Activated naive CD8-positive, alpha-beta T cell treated with anti-CD3 and anti-CD28 coated beads, Interleukin-2, amount 10 ng/mL, durations not matched to agents 7 days and 5 days (primary cell): ENCODE measurements around the gene B3GNT5. TPM values are rescaled to one million over a fixed set of nuclear protein-coding genes. Genes with fewer than 3 reads are reported as not detected.

Experiments used
- ATAC-seq: fragments of 150-1000 bp; cut with Tn5 transposase; one replicate; pipeline ENCODE4 v1.10.0; 2021; ENCODE audit warnings: low read depth, moderate library complexity
- POLR2A ChIA-PET: fragments of 350-600 bp; sonication (Branson Sonifier 250); formaldehyde crosslinking; loops from one replicate; lab custom pipeline; 2021; ENCODE audit warnings: antibody characterized with exemption; lab: Charles Lee
- DNase-seq: peaks from one replicate; pipeline ENCODE4 v3.0.0; 2021
- H3K27ac Mint-ChIP-seq: one replicate; pipeline ENCODE4 v1.8.0; 2022; ENCODE audit warnings: mild to moderate bottlenecking, mixed read lengths
- H3K27me3 Mint-ChIP-seq: one replicate; pipeline ENCODE4 v1.8.0; 2022; ENCODE audit warnings: mild to moderate bottlenecking, moderate library complexity, mixed read lengths
- H3K36me3 Mint-ChIP-seq: one replicate; pipeline ENCODE4 v1.8.0; 2021; ENCODE audit warnings: mild to moderate bottlenecking, mixed read lengths
- H3K4me1 Mint-ChIP-seq: one replicate; pipeline ENCODE4 v1.8.0; 2021; ENCODE audit warnings: mixed read lengths
- H3K4me3 Mint-ChIP-seq: one replicate; pipeline ENCODE4 v1.8.0; 2022; ENCODE audit warnings: mild to moderate bottlenecking, moderate library complexity, mixed read lengths
- H3K9me3 Mint-ChIP-seq: one replicate; pipeline ENCODE4 v1.8.0; 2021; ENCODE audit warnings: mixed read lengths
- total RNA-seq, 2 experiments: library from RNA; stranded (reverse); gene quantifications; one replicate each; pipeline ENCODE4 v1.2.3, GENCODE V29; 2021

The B3GNT5 gene
- total RNA-seq, 2 experiments from 2014 or later: 0.61 to 0.79 TPM

- DNase-seq (no peak), ATAC-seq (no peak)
- H3K27me3 Mint-ChIP-seq: peaks cover 6% of the 10 kb centered on the region
- no peak overlapping the region for H3K27ac Mint-ChIP-seq
- H3K4me1 Mint-ChIP-seq: peaks cover 2% of the 10 kb centered on the region
- no peak overlapping the region for H3K4me3 Mint-ChIP-seq
- POLR2A ChIA-PET: no interaction called here
- H3K9me3 Mint-ChIP-seq: no peaks in the 10 kb centered on the region
- H3K36me3 Mint-ChIP-seq: no peaks in the 10 kb centered on the region
These were observed 8.2 kb downstream of the B3GNT5 start for GRCh38 chr3:183261151-183261724.

GRCh38 chr3:183262875-183263378 lies 9.9 kb downstream of the B3GNT5 start:
- POLR2A ChIA-PET: no interaction called here
- Mint-ChIP-seq H3K36me3 (peaks cover 4% of the 10 kb centered on the region), H3K9me3 (no peaks in the 10 kb centered on the region), H3K27ac (no peak overlapping the region), H3K27me3 (peaks cover 6% of the 10 kb centered on the region), H3K4me3 (no peak overlapping the region), H3K4me1 (peaks cover 2% of the 10 kb centered on the region)
- DNase-seq: no peak
- ATAC-seq: no peak

GRCh38 chr3:183264268-183264667 lies 11.2 kb downstream of the B3GNT5 start:
- no peaks in the 10 kb centered on the region for H3K9me3 Mint-ChIP-seq
- H3K27me3 Mint-ChIP-seq: peaks cover 4% of the 10 kb centered on the region
- peaks cover 4% of the 10 kb centered on the region for H3K36me3 Mint-ChIP-seq
- peaks cover 2% of the 10 kb centered on the region for H3K4me1 Mint-ChIP-seq
- ATAC-seq (no peak), DNase-seq (no peak)
- H3K4me3 Mint-ChIP-seq: no peak overlapping the region
- no peak overlapping the region for H3K27ac Mint-ChIP-seq
- POLR2A ChIA-PET: no interaction called here

GRCh38 chr3:183265157-183265642 lies 12.1 kb downstream of the B3GNT5 start:
- POLR2A ChIA-PET: interaction anchor here (1.6 kb wide), 1 partner anchor 10 kb away, joined by 4 read pairs; no protein-coding TSS in a partner anchor
- Mint-ChIP-seq H3K9me3 (no peaks in the 10 kb centered on the region), H3K27ac (no peak overlapping the region), H3K4me3 (no peak overlapping the region), H3K36me3 (peaks cover 4% of the 10 kb centered on the region), H3K27me3 (no peaks in the 10 kb centered on the region), H3K4me1 (no peaks in the 10 kb centered on the region)
- no peak for ATAC-seq
- no peak for DNase-seq

- ATAC-seq (no peak), DNase-seq (no peak)
- Mint-ChIP-seq H3K9me3 (no peaks in the 10 kb centered on the region), H3K4me1 (no peaks in the 10 kb centered on the region), H3K27ac (no peak overlapping the region), H3K27me3 (no peaks in the 10 kb centered on the region), H3K4me3 (no peak overlapping the region), H3K36me3 (peaks cover 4% of the 10 kb centered on the region)
- POLR2A ChIA-PET: interaction anchor here (1.6 kb wide), 1 partner anchor 11 kb away, joined by 4 read pairs; no protein-coding TSS in a partner anchor
These were observed 12.9 kb downstream of the B3GNT5 start for GRCh38 chr3:183265834-183266417.

- POLR2A ChIA-PET: no interaction called here
- Mint-ChIP-seq H3K27me3 (no peaks in the 10 kb centered on the region), H3K4me3 (no peak overlapping the region), H3K27ac (no peak overlapping the region), H3K9me3 (no peaks in the 10 kb centered on the region), H3K36me3 (peaks cover 6% of the 10 kb centered on the region), H3K4me1 (no peaks in the 10 kb centered on the region)
- ATAC-seq (no peak), DNase-seq (no peak)
These were observed 13.4 kb downstream of the B3GNT5 start for GRCh38 chr3:183266454-183266853.

- no peak for ATAC-seq
- DNase-seq: no peak
- Mint-ChIP-seq H3K9me3 (no peaks in the 10 kb centered on the region), H3K4me3 (no peak overlapping the region), H3K27me3 (no peaks in the 10 kb centered on the region), H3K36me3 (peaks cover 6% of the 10 kb centered on the region), H3K4me1 (no peaks in the 10 kb centered on the region), H3K27ac (no peak overlapping the region)
- POLR2A ChIA-PET: no interaction called here
These were observed 14.1 kb downstream of the B3GNT5 start for GRCh38 chr3:183267140-183267539.

- ATAC-seq: no peak
- H3K4me1 Mint-ChIP-seq: no peaks in the 10 kb centered on the region
- H3K36me3 Mint-ChIP-seq: peaks cover 6% of the 10 kb centered on the region
- no peak overlapping the region for H3K27ac Mint-ChIP-seq
- POLR2A ChIA-PET: no interaction called here
- H3K27me3 Mint-ChIP-seq: no peaks in the 10 kb centered on the region
- no peaks in the 10 kb centered on the region for H3K9me3 Mint-ChIP-seq
- no peak overlapping the region for H3K4me3 Mint-ChIP-seq
- DNase-seq: no peak
These were observed 15.3 kb downstream of the B3GNT5 start for GRCh38 chr3:183268366-183268765.

GRCh38 chr3:183269345-183269744 lies 16.3 kb downstream of the B3GNT5 start:
- Mint-ChIP-seq H3K9me3 (no peaks in the 10 kb centered on the region), H3K36me3 (peaks cover 7% of the 10 kb centered on the region), H3K27ac (no peak overlapping the region), H3K27me3 (no peaks in the 10 kb centered on the region), H3K4me1 (no peaks in the 10 kb centered on the region), H3K4me3 (no peak overlapping the region)
- DNase-seq (no peak), ATAC-seq (no peak)
- POLR2A ChIA-PET: no interaction called here

GRCh38 chr3:183270344-183270743 lies 17.3 kb downstream of the B3GNT5 start:
- DNase-seq (no peak), ATAC-seq (no peak)
- no peak overlapping the region for H3K27ac Mint-ChIP-seq
- H3K9me3 Mint-ChIP-seq: no peaks in the 10 kb centered on the region
- POLR2A ChIA-PET: no interaction called here
- H3K27me3 Mint-ChIP-seq: no peaks in the 10 kb centered on the region
- H3K4me3 Mint-ChIP-seq: no peak overlapping the region
- peaks cover 8% of the 10 kb centered on the region for H3K36me3 Mint-ChIP-seq
- H3K4me1 Mint-ChIP-seq: no peaks in the 10 kb centered on the region

- no peaks in the 10 kb centered on the region for H3K9me3 Mint-ChIP-seq
- POLR2A ChIA-PET: no interaction called here
- ATAC-seq (no peak), DNase-seq (no peak)
- no peaks in the 10 kb centered on the region for H3K27me3 Mint-ChIP-seq
- peaks cover 5% of the 10 kb centered on the region for H3K36me3 Mint-ChIP-seq
- H3K4me3 Mint-ChIP-seq: no peak overlapping the region
- no peaks in the 10 kb centered on the region for H3K4me1 Mint-ChIP-seq
- H3K27ac Mint-ChIP-seq: no peak overlapping the region
These were observed 19.1 kb downstream of the B3GNT5 start for GRCh38 chr3:183272142-183272541.

GRCh38 chr3:183272791-183273190 lies 19.7 kb downstream of the B3GNT5 start:
- Mint-ChIP-seq H3K4me3 (no peak overlapping the region), H3K36me3 (peaks cover 4% of the 10 kb centered on the region), H3K27ac (no peak overlapping the region), H3K9me3 (no peaks in the 10 kb centered on the region), H3K27me3 (no peaks in the 10 kb centered on the region), H3K4me1 (no peaks in the 10 kb centered on the region)
- DNase-seq (no peak), ATAC-seq (no peak)
- POLR2A ChIA-PET: no interaction called here

- POLR2A ChIA-PET: interaction anchor here (1.0 kb wide), 1 partner anchor 27 kb away, joined by 3 read pairs; no protein-coding TSS in a partner anchor
- no peaks in the 10 kb centered on the region for H3K4me1 Mint-ChIP-seq
- no peak overlapping the region for H3K27ac Mint-ChIP-seq
- no peak for ATAC-seq
- no peaks in the 10 kb centered on the region for H3K27me3 Mint-ChIP-seq
- no peak overlapping the region for H3K4me3 Mint-ChIP-seq
- H3K36me3 Mint-ChIP-seq: peaks cover 6% of the 10 kb centered on the region
- DNase-seq: no peak
- H3K9me3 Mint-ChIP-seq: no peaks in the 10 kb centered on the region
These were observed 21.6 kb downstream of the B3GNT5 start for GRCh38 chr3:183274609-183275008.

- Mint-ChIP-seq H3K4me3 (no peak overlapping the region), H3K9me3 (no peaks in the 10 kb centered on the region), H3K27ac (no peak overlapping the region), H3K4me1 (no peaks in the 10 kb centered on the region), H3K27me3 (no peaks in the 10 kb centered on the region), H3K36me3 (peaks cover 6% of the 10 kb centered on the region)
- POLR2A ChIA-PET: no interaction called here
- ATAC-seq: peak; percentile 47
- DNase-seq: no peak
These were observed 22.4 kb downstream of the B3GNT5 start for GRCh38 chr3:183275418-183275817.
